ENCODE measurements around the gene JAKMIP1. TPM values are rescaled to one million over a fixed set of nuclear protein-coding genes. Genes with fewer than 3 reads are reported as not detected.

The JAKMIP1 gene
- total RNA-seq, 2 donors from 2014 or later = 0.78 to 1.3 TPM

- 43 to 51% methylated on average over 3 of the region's 3 CpGs for WGBS, 2 donors
- DNase-seq = no peak
- TF ChIP-seq CTCF (IDR thresholded peaks at IDR 0.05) = no peak
- TF ChIP-seq POLR2A (IDR thresholded peaks at IDR 0.05) = no peak
These were observed 219.8 kb downstream of the JAKMIP1 start for GRCh38 chr4:5980436-5981155.

GRCh38 chr4:5979981-5980380 is 220.4 kb downstream of the JAKMIP1 start:
- intact Hi-C loops (cut with DNase I) = no loop called here
- Histone ChIP-seq H3K9me3 (peaks cover 0 to 4% (median 0%) of the 10 kb centered on the region in 3 donors), H3K27me3 (peaks cover 0 to 10% of the 10 kb centered on the region in 2 donors), H3K4me3 (no peak overlapping the region), H3K4me1 (no peaks in the 10 kb centered on the region), H3K36me3 (replicated peaks in 1 of 2; ENCODE audit: insufficient read depth in 1 of 2, low read depth in 2 of 2) (no peaks in the 10 kb centered on the region), H3K27ac (no peak overlapping the region)
- peak in 1 of 4 donors; percentile 23 for DNase-seq
- 17 to 21% methylated on average over 8 to 11 of the region's 11 CpGs for WGBS, 2 donors
- TF ChIP-seq POLR2A (IDR thresholded peaks at IDR 0.05) (no peak), CTCF (IDR thresholded peaks at IDR 0.05) (peak in 3 of 7 experiments; percentile 17 to 26 (median 26))
- no peak for ATAC-seq

More at GRCh38 chr4:5980436-5981155, 219.8 kb downstream of the JAKMIP1 start:
- Histone ChIP-seq H3K27ac (no peak overlapping the region), H3K4me3 (no peak overlapping the region), H3K9me3 (peaks cover 0 to 4% (median 0%) of the 10 kb centered on the region in 3 donors), H3K36me3 (replicated peaks in 1 of 2; ENCODE audit: insufficient read depth in 1 of 2, low read depth in 2 of 2) (no peaks in the 10 kb centered on the region), H3K4me1 (no peaks in the 10 kb centered on the region), H3K27me3 (peaks cover 0 to 10% of the 10 kb centered on the region in 2 donors)
- intact Hi-C loops (cut with DNase I) = no loop called here
- ATAC-seq = no peak

GRCh38 chr4:5976921-5977320 is 223.4 kb downstream of the JAKMIP1 start:
- Histone ChIP-seq H3K36me3 (replicated peaks in 1 of 2; ENCODE audit: insufficient read depth in 1 of 2, low read depth in 2 of 2) (no peaks in the 10 kb centered on the region), H3K27ac (no peak overlapping the region), H3K4me3 (no peak overlapping the region), H3K9me3 (no peaks in the 10 kb centered on the region), H3K27me3 (peaks cover 0 to 3% of the 10 kb centered on the region in 2 donors), H3K4me1 (no peaks in the 10 kb centered on the region)
- DNase-seq = no peak
- TF ChIP-seq CTCF (IDR thresholded peaks at IDR 0.05) (no peak), POLR2A (IDR thresholded peaks at IDR 0.05) (no peak)
- no peak for ATAC-seq
- WGBS, 2 donors = 51 to 61% methylated on average over 8 to 9 of the region's 9 CpGs
- intact Hi-C loops (cut with DNase I) = no loop called here

- no peaks in the 10 kb centered on the region for H3K9me3 ChIP-seq
- H3K27me3 ChIP-seq = no peaks in the 10 kb centered on the region
- no peak overlapping the region for H3K4me3 ChIP-seq
- intact Hi-C loops (cut with DNase I) = no loop called here
- H3K36me3 ChIP-seq (replicated peaks in 1 of 2; ENCODE audit: insufficient read depth in 1 of 2, low read depth in 2 of 2) = no peaks in the 10 kb centered on the region
- WGBS, 2 donors = 50 to 57% methylated on average over 4 to 6 of the region's 6 CpGs
- TF ChIP-seq POLR2A (IDR thresholded peaks at IDR 0.05) = no peak
- TF ChIP-seq CTCF (IDR thresholded peaks at IDR 0.05) = no peak
- H3K4me1 ChIP-seq = no peaks in the 10 kb centered on the region
- no peak overlapping the region for H3K27ac ChIP-seq
- no peak for DNase-seq
- ATAC-seq = no peak
These were observed 223.9 kb downstream of the JAKMIP1 start for GRCh38 chr4:5976431-5976830.

Other genes starting within 250 kb of the JAKMIP1 start
- gene C4orf50, start 182.1 kb downstream of the JAKMIP1 start, total RNA-seq = under 1 TPM in 1 of 2 donors, not detected in 1; 0.26 TPM
- gene WFS1, start 69.3 kb upstream of the JAKMIP1 start, total RNA-seq = 10 to 100 TPM; 18.4 to 31.6 TPM

All from body of pancreas (tissue), 4 donors.